Panc1 (cell line): ENCODE data around the gene CLEC4F. TPM values are rescaled to one million over a fixed set of nuclear protein-coding genes. Genes with fewer than 3 reads are reported as not detected.

Source experiments
- ATAC-seq: fragments of 200-7000 bp; cut with Tn5 transposase; 2 replicates; pipeline ENCODE4 v1.9.1; 2020; ENCODE audit warnings: mild to moderate bottlenecking, moderate library complexity
- BruUV-seq: library from RNA; stranded (reverse); fragments of 400-500 nt; replicated peaks from 2 replicates; lab custom pipeline; 2021; lab: Mats Ljungman, UMichigan
- CTCF ChIA-PET: fragments of 300-600 bp; sonication (Branson Sonifier 250); formaldehyde crosslinking; loops from one replicate; lab custom pipeline; 2022; ENCODE audit warnings: antibody characterized with exemption; lab: Charles Lee
- POLR2A ChIA-PET: fragments of 300-600 bp; sonication (Branson Sonifier 250); formaldehyde crosslinking; loops from one replicate; lab custom pipeline; 2022; ENCODE audit warnings: antibody characterized with exemption; lab: Charles Lee
- DNase-seq: peaks from one replicate; pipeline ENCODE4 v3.0.0-alpha.2; 2010; ENCODE audit warnings: low read depth, low spot score
- H3K27ac ChIP-seq: 2 replicates; pipeline ENCODE4 v1.5.1; 2011; ENCODE audit warnings: mild to moderate bottlenecking, low read length, inconsistent platforms
- H3K27me3 ChIP-seq: fragments of 200-500 bp; sonication (Bioruptor generic); 2 replicates; pipeline ENCODE4 v1.6.0; 2014; ENCODE audit warnings: low read length, inconsistent platforms; ENCODE audit not compliant: control insufficient read depth, insufficient read depth
- H3K36me3 ChIP-seq: fragments of 200-500 bp; sonication (Bioruptor generic); 2 replicates; pipeline ENCODE4 v1.5.1; 2014; ENCODE audit warnings: inconsistent platforms, mild to moderate bottlenecking, low read length, moderate library complexity; ENCODE audit not compliant: control insufficient read depth, insufficient read depth
- H3K4me1 ChIP-seq: 2 replicates; pipeline ENCODE4 v1.5.1; 2011; ENCODE audit warnings: inconsistent platforms, mild to moderate bottlenecking, low read length, moderate library complexity; ENCODE audit not compliant: control insufficient read depth, insufficient read depth
- H3K4me3 ChIP-seq, 2 experiments: 2 replicates each; pipeline ENCODE4 v1.5.1; 2011 to 2012; ENCODE audit warnings: low read depth in 2 of 2, low read length in 2 of 2, mild to moderate bottlenecking in 2 of 2, inconsistent platforms in 1 of 2, moderate library complexity in 1 of 2
- H3K9me3 ChIP-seq: fragments of 200-500 bp; sonication (Bioruptor generic); 2 replicates; pipeline ENCODE4 v1.5.1; 2014; ENCODE audit warnings: low read depth, mild to moderate bottlenecking, inconsistent platforms, low read length, moderate library complexity; ENCODE audit not compliant: control insufficient read depth, insufficient read depth
- POLR2AphosphoS5 ChIP-seq: IDR thresholded peaks from 2 replicates; pipeline ENCODE4 v1.6.1; 2012; ENCODE audit warnings: mild to moderate bottlenecking, low read depth, low read length, moderate library complexity
- REST ChIP-seq, 2 experiments: IDR thresholded peaks; 2 replicates each; pipeline ENCODE4 v1.6.1; 2011 to 2012; ENCODE audit warnings: low read depth in 2 of 2, control low read depth in 1 of 2, low read length in 1 of 2, mild to moderate bottlenecking in 1 of 2, moderate library complexity in 1 of 2; ENCODE audit not compliant: insufficient read depth in 1 of 2
- SIN3A ChIP-seq: IDR thresholded peaks from 2 replicates; pipeline ENCODE4 v1.6.1; 2012; ENCODE audit warnings: low read depth, mild to moderate bottlenecking, low read length, moderate library complexity, borderline replicate concordance; ENCODE audit not compliant: insufficient read depth
- TCF7L2 ChIP-seq: IDR thresholded peaks from 2 replicates; pipeline ENCODE4 v1.6.1; 2011; ENCODE audit warnings: mild to moderate bottlenecking, low read depth, low read length, inconsistent platforms
- in situ Hi-C: cut with HindIII; loops from 2 replicates; pipeline ENCODE4 v1.10.0; 2016; ENCODE audit warnings: low sequenced_read_pairs, low pct_unique_long_range_greater_than_20kb
- intact Hi-C: fragments of 100-400 bp; cut with micrococcal nuclease; formaldehyde crosslinking; loops from one replicate; pipeline ENCODE4 v1.10.0; 2022; ENCODE audit not compliant: unreplicated experiment
- total RNA-seq: library from RNA; stranded (reverse); gene quantifications from one replicate; pipeline ENCODE4 v1.2.1, GENCODE V29; 2021; ENCODE audit not compliant: unreplicated experiment
- TF ChIP-seq, protein P1 (sequence below): fragments of 450-650 bp; IDR thresholded peaks from 2 replicates; pipeline ENCODE4 v1.5.1; 2017; ENCODE audit warnings: mild to moderate bottlenecking

CLEC4F gene
- total RNA-seq, 1 experiment from 2014 or later = not detected

DNA sequence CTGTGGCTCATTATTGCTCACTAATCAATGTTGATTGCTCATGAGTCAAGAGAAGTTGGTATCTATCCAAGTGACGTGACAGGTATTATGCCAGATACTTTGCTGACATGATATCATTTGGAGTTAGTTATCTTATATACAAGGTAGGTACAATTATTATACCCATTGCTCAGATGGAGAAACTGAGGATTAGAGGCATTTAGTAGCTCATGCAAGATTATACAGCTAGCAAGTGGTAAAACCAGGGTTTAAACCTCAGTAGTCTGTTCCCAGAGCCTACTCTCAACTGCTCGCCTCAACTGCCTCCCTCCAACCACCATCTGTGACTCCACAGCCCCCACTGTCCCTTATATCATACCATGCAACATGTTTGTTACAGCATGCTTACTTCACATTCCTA lies 36.1 kb downstream of the CLEC4F start:
- CTCF ChIA-PET = interaction anchor here (0.5 to 1.3 kb wide), 2 partner anchors 473 to 481 kb away, joined by 3 to 5 read pairs; no protein-coding TSS in a partner anchor
- no peak for TF ChIP-seq SIN3A
- no peak for TF ChIP-seq REST (IDR thresholded peaks at IDR 0.05; ENCODE audit: insufficient read depth in 1 of 2, low read depth in 2 of 2, low read length in 1 of 2)
- TF ChIP-seq, protein P1, sequence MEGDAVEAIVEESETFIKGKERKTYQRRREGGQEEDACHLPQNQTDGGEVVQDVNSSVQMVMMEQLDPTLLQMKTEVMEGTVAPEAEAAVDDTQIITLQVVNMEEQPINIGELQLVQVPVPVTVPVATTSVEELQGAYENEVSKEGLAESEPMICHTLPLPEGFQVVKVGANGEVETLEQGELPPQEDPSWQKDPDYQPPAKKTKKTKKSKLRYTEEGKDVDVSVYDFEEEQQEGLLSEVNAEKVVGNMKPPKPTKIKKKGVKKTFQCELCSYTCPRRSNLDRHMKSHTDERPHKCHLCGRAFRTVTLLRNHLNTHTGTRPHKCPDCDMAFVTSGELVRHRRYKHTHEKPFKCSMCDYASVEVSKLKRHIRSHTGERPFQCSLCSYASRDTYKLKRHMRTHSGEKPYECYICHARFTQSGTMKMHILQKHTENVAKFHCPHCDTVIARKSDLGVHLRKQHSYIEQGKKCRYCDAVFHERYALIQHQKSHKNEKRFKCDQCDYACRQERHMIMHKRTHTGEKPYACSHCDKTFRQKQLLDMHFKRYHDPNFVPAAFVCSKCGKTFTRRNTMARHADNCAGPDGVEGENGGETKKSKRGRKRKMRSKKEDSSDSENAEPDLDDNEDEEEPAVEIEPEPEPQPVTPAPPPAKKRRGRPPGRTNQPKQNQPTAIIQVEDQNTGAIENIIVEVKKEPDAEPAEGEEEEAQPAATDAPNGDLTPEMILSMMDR = no peak
- no peak for TF ChIP-seq TCF7L2
- TF ChIP-seq POLR2AphosphoS5 = no peak
- intact Hi-C loops = loop anchor here (2.0 kb wide), 1 partner anchor 128 kb away; no protein-coding TSS in a partner anchor

DNA sequence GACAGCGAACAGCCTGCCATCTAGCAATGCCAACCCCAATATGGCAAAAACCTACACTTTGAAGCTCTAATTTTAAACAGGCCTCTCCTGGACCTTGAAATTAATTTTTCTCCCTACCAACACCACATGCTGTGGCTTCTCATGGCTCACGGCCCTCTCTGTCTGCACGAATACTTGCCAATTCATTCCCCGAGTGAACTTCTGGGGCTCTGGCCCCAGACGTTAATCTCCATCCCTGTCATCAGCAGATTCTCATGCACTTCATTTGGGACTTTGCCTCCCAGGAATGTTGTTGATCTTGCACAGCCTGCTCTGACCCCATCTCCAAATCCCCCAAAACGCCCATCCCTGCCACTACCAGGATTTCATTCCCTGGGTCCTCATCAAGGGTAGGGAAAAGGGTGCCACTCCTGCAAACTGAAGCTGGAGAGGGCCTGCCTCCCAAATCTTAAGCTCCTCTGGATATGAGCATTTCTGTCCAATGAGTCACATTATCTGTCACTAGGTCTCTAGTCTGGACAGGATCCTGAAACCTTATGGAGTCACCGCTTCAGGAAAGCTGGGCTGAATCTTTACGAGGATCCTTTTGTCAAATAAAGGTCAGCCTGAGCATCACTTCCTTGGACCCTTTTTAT lies 40.4 kb downstream of the CLEC4F start:
- H3K4me1 ChIP-seq = no peaks in the 10 kb centered on the region
- BruUV-seq = no TSS peak
- in situ Hi-C loops = no loop called here
- peaks cover 14% of the 10 kb centered on the region for H3K27me3 ChIP-seq
- no peak for TF ChIP-seq SIN3A
- no peak for TF ChIP-seq REST (IDR thresholded peaks at IDR 0.05; ENCODE audit: insufficient read depth in 1 of 2, low read depth in 2 of 2, low read length in 1 of 2)
- TF ChIP-seq, protein P1 = no peak
- TF ChIP-seq POLR2AphosphoS5 = no peak
- no peak for TF ChIP-seq TCF7L2
- no peaks in the 10 kb centered on the region for H3K9me3 ChIP-seq
- intact Hi-C loops = no loop called here
- ATAC-seq (no peak), DNase-seq (no peak)
- ChIA-PET CTCF (no interaction called here), POLR2A (no interaction called here)
- no peak overlapping the region for H3K27ac ChIP-seq
- no peaks in the 10 kb centered on the region for H3K36me3 ChIP-seq
- H3K4me3 ChIP-seq = no peak overlapping the region

More for the DNA sequence above, 36.1 kb downstream of the CLEC4F start:
- in situ Hi-C loops = no loop called here
- BruUV-seq = no TSS peak
- ATAC-seq (no peak), DNase-seq (no peak)
- no peak overlapping the region for H3K27ac ChIP-seq
- H3K36me3 ChIP-seq = no peaks in the 10 kb centered on the region
- no peak overlapping the region for H3K4me3 ChIP-seq
- peaks cover 16% of the 10 kb centered on the region for H3K27me3 ChIP-seq
- POLR2A ChIA-PET = no interaction called here
- H3K4me1 ChIP-seq = no peaks in the 10 kb centered on the region
- H3K9me3 ChIP-seq = no peaks in the 10 kb centered on the region
